NCI-H510A treated with DMSO at 0.1 percent for 48 hours (cell line): Measurements from ENCODE around the gene MOB3B.
"Not testable (repeated sequence)": the region's sequence is repeated elsewhere in the genome, so short reads cannot be mapped to it uniquely, and the experiment has no call there.

Source experiments
- DNase-seq: peaks from one replicate; lab custom pipeline; 2025; lab: John Stamatoyannopoulos, UW

The MOB3B gene

GRCh38 chr9:27422279-27422834 lies 107.3 kb downstream of the MOB3B start:
- no peak for DNase-seq

- DNase-seq: no peak
Measured at GRCh38 chr9:27421577-27421976, 108.0 kb downstream of the MOB3B start.

GRCh38 chr9:27419558-27419957 lies 110.1 kb downstream of the MOB3B start:
- DNase-seq: not testable (repeated sequence)

- no peak for DNase-seq
Measured at GRCh38 chr9:27414220-27414761, 115.3 kb downstream of the MOB3B start.

DNA sequence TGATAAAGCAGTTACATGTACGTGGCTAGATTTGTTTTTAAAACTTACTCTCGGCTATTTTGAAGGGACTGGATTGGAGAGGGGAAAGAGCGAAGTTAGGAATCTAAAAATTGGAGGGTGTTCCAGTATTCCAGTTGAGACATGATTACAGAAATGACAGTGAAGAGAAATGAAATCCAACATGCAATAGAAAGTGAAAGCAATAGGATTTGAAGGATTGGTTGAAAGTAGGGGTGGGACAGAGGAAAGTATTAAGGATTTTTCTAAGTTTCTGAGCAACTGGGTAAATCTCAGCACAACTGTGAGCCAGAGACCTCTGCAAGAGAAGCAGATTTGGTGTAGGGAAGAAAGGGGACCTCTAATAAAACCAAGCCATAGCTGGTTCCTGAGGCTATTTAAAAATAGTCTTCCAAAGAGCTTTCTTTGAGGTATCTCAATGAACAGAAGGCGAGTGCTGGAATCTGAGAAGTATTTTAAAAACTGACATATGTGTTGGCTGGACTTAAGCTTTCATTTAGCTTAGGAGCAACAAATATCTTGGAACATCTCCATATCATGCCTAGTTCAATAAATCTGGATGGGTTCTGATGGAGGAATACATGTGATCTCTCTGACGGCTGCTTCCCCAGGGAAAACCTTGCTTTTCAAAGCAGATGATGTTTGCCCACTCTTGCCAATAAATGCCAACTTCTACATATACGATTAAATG lies 115.9 kb downstream of the MOB3B start:
- DNase-seq: no peak

GRCh38 chr9:27412963-27413362 lies 116.7 kb downstream of the MOB3B start:
- DNase-seq: no peak

DNA sequence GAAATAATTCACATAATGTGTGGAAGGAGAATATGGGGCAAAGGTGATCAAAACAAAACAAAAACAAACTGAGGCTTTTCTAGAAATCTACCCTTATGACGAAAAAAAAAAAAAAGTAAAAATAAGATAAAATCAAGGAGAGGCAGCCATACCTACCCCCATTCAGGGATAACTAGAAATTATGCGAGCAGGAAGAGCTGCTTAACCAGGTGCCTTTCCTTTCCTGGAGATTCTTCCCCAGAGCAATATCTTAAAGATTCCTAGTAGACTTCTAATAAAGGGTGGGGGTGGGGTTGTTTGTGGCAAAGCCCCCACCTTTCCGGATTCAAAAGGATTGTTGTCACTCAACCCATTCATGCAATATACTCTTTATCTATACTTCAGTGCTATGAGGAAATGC lies 117.5 kb downstream of the MOB3B start:
- DNase-seq: no peak

DNA sequence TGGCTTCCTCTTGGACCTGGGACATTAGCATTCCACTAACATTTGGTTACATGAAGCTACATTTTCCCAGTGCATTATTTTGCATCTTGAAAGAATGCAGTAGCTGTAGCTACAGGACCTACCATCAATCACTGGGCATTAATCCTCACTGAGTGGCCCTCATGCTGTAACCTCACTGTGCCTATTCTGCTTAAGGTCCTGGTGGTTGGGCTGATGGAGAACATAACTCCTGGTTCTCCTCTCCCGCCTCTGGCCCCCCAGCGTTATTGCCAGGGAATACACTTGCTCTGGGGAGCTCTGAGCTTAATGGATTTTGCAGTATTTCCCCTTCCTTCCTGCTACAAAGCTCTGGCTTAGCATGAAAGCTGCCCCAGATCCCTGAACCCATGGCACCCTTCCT lies 121.1 kb downstream of the MOB3B start:
- DNase-seq: no peak

DNA sequence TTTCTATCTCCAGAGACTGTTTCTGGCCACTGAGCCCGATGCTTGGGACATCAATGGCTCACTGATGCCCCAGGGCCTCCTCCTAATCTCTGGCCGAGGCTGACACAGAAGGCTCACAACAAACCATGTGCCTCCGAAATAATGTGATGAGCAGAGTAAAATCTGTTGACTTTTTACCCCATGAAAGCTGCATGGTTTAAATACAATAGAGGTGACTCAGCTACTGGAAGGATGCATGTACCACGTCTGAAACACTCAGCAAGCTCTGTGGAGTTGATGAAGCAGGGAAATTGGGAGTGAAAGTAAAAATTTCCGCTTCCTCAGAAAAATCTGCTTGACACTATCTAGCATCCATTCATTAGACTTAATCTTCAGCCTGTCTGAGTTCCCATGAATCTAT lies 121.6 kb downstream of the MOB3B start:
- no peak for DNase-seq

- no peak for DNase-seq
Measured at GRCh38 chr9:27407491-27407890, 122.1 kb downstream of the MOB3B start.

DNA sequence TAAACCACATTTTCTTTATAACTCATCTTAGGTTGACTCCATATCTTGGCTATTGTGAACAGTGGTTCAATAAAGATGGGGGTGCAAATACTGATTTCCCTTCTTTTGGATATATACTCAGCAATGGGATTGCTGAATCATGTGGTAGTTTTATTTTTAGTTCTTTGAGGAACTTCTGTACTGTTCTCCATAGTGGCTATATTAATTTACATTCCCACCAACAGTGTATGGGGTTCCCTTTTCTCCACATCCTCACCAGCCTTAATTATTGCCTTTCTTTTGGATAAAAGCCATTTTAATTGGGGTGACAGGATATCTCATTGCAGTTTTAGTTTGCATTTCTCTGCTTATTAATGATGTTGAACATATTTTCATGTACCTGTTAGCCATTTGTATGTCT lies 125.0 kb downstream of the MOB3B start:
- DNase-seq: no peak

DNA sequence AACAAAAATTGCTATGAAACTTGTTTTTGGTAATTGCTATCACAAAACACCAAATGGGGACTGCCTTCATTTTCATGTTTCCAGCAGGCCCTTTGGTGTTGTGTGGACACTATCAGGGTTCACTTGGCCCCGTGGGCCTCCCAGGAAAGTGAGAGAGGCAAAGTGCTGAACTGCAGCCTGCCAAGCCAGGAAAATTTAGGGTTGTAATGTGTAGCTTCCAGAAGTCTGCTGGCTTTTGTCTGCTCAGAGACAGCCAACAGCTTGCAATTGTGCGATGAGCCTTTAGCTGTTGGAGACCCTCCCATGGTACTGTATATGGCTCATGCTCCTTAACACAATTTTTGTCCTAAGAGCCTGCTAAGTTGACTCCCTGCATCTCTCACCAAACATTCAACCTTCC lies 127.0 kb downstream of the MOB3B start:
- DNase-seq: no peak

DNA sequence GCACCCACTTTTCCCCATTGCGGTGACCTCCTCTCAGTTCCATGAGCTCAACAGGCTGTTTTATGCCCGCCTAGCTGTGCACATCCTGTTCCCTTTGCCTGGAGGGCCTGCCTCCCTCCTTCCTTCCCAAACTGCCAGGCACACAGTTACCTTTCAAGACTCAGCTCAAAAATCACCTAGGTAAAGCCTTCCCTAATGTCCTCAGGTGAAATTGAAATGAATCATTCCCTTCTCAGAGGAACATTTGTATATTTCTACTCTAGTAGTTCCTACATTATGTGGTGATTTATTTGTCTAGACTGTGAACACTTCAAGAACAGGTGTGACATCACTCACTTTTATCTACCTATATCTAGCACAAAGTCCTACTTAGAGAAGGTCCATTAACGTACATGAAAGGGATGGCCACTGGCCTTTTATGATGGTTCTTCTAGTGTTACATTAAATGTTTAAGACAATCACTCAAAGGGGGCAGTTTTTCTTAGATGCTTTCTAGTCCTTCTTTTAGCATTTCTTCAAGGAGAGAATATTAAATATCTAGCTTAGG lies 129.2 kb downstream of the MOB3B start:
- DNase-seq: no peak

GRCh38 chr9:27398982-27399653 lies 130.5 kb downstream of the MOB3B start:
- no peak for DNase-seq

DNA sequence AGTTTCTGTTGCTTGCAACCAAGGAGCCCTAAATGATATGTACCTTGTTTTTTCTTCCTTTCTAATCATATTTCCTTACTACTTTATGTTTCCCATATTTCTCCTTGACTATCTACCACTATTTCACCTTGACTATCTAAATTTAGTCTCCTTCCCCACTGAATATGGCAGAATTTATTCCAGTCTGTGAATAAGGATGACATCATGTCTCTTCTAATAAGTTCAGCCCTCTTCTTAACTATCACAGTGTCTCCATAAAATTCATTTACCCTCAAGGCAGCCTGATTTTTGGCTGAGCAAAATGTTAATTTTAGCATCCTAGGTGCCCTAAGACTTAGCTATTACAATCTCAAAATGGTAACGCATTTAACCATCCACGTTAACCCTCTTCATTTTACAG lies 133.1 kb downstream of the MOB3B start:
- no peak for DNase-seq

DNA sequence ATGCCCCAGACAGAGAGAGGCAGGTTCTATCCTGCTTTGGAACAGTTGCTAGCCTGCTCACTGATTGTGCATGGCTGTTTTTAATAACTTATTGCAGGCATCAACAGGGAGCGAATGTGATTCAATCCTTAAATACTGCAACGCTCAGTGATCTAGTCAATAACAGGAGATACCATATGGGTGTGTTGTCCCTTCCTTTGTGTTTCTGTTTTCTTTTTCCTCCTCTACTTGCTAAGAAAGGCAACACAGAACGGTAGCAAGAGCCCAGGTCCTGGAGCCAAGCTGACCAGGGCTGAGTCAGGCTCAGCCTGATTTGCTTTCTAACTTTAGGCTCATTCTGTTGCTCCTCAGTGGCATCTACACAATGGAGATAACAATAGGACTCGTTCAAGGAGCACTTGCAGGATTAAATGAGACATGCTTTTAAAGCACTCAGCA lies 134.1 kb downstream of the MOB3B start:
- DNase-seq: no peak

DNA sequence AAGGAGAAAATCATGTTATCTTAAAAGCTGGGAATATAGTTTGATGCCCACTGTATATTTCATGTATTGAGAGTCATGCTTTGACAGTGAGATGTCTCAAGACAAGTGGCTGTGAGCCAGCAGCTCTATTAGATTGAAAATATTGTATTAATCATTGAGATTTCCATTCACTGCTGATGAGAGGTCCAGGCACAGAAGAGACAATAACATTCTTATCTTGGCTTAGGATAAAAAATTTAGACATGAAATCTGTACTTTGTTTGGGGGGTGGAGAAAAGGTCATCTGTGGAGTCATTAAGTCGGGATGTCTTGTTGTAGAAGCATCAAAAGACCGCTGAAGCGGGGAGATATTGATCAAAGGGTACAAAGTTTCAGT lies 134.8 kb downstream of the MOB3B start:
- no peak for DNase-seq

- DNase-seq: no peak
Measured at GRCh38 chr9:27394154-27394825, 135.3 kb downstream of the MOB3B start.

DNA sequence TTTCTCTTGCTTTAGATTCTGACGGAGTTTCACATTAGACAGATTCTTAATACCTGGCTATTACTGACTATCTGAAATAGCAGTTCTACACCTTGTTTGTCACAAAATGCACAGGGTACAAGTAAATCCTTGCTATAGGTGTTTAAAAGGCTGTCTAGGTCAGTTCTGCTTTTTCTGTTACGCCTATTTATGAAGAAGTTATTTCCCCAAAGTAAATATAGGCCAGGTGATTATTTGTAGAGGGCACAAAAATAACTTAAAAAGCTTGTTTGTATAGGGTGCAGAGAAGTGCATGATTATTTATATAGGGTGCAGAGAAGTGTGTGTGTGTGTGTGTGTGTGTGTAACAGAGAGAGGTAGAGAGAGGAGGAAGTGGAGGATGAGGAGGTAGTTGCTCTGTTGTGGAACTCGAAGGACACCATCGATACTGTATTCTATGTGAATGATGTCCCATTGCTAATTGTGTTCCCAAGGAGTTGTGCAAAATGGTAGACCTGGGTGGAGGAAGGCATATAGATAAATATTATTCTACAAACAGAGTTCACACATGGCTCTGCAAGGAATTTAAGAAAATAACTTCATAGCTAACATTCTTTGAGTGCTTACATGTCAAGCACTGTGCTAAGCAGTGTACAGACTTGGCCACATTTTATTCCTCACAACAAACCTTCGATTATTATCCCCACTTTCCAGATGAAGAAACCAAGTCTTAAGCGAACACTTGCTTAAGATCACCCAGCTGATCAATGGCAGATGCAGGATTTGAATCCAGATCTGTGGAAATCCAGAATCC lies 136.4 kb downstream of the MOB3B start:
- DNase-seq: no peak

- DNase-seq: no peak
Measured at GRCh38 chr9:27392451-27392850, 137.2 kb downstream of the MOB3B start.

GRCh38 chr9:27391040-27391895 lies 138.3 kb downstream of the MOB3B start:
- no peak for DNase-seq
